ENCODE measurements around the gene SAV1.

- TF ChIP-seq CTCF (conservative IDR thresholded peaks at IDR 0.05; ENCODE audit: low read depth, low read length) (no peak), EZH2 (IDR thresholded peaks at IDR 0.05; ENCODE audit: borderline replicate concordance, low read depth, low read length, poor library complexity, severe bottlenecking) (no peak)
These were observed 466 bp downstream of the SAV1 start for GRCh38 chr14:50667684-50667995.
